GM12891 (cell line): ENCODE measurements around the gene REXO2.

Experiments used
- POLR2A ChIP-seq: IDR thresholded peaks from 2 replicates; pipeline ENCODE4 v1.6.1; 2011; ENCODE audit warnings: low read depth, low read length, control low read depth
- POLR2AphosphoS5 ChIP-seq: IDR thresholded peaks from 2 replicates; pipeline ENCODE4 v1.6.1; 2011; ENCODE audit warnings: low read depth, low read length, control low read depth
- TAF1 ChIP-seq: IDR thresholded peaks from 2 replicates; pipeline ENCODE4 v1.6.1; 2011; ENCODE audit warnings: low read depth, low read length, control low read depth

DNA sequence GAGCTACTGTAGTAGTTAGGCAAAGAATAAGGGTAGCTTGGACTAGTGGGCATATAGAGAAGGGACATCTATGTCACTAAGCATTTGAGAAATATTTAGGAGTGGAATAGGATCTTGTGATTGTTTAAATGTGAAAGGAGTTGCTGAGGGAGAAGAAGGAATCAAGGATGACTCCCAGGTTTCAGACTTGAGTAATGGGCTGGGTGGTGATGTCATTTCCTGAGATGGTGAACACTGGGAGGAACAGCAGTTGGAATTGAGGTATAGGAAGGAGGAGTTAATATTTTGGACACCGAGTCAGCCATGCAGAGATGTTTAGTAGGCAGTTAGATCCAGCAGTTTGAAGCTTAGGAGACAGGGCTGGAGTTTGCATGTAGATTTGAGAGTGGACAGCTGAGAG is 40.1 kb downstream of the REXO2 start:
- TF ChIP-seq POLR2AphosphoS5 (no peak), POLR2A (no peak), TAF1 (no peak)
